HTR-8/SVneo (cell line): ENCODE data around the gene GALNTL6.
A peak's percentile ranks its signal among the peaks of the same experiment; 100 is the strongest.

Source experiments
- DNase-seq: peaks from one replicate; pipeline ENCODE4 v3.0.0; 2011; ENCODE audit warnings: low spot score, mixed read lengths; ENCODE audit not compliant: insufficient read length
- FAIRE-seq: peaks from 2 replicates; lab custom pipeline; 2011; peaks lifted over from hg19 to GRCh38; lab: Jason Lieb, UNC

GALNTL6 gene

GRCh38 chr4:171875291-171875690 lies 62.1 kb downstream of the GALNTL6 start:
- no peak for DNase-seq
- no peak for FAIRE-seq

- DNase-seq, result no peak
- FAIRE-seq, result no peak
Observed at GRCh38 chr4:171876636-171877035, 63.4 kb downstream of the GALNTL6 start.

GRCh38 chr4:171880136-171880535 lies 66.9 kb downstream of the GALNTL6 start:
- DNase-seq, result peak; percentile 59
- FAIRE-seq, result peak; percentile 86

- no peak for FAIRE-seq
- DNase-seq, result no peak
Observed at GRCh38 chr4:171889681-171890080, 76.5 kb downstream of the GALNTL6 start.

GRCh38 chr4:171891038-171891437 lies 77.8 kb downstream of the GALNTL6 start:
- FAIRE-seq, result no peak
- no peak for DNase-seq

GRCh38 chr4:171896426-171896825 lies 83.2 kb downstream of the GALNTL6 start:
- DNase-seq (no peak), FAIRE-seq (no peak)

- FAIRE-seq (no peak), DNase-seq (no peak)
Observed at GRCh38 chr4:171919314-171919713, 106.1 kb downstream of the GALNTL6 start.

- FAIRE-seq (no peak), DNase-seq (no peak)
Observed at GRCh38 chr4:171920901-171921300, 107.7 kb downstream of the GALNTL6 start.

GRCh38 chr4:171924746-171925376 lies 111.7 kb downstream of the GALNTL6 start:
- DNase-seq (no peak), FAIRE-seq (no peak)

- DNase-seq (no peak), FAIRE-seq (no peak)
Observed at GRCh38 chr4:171928336-171928735, 115.1 kb downstream of the GALNTL6 start.

GRCh38 chr4:171929477-171929876 lies 116.3 kb downstream of the GALNTL6 start:
- FAIRE-seq (no peak), DNase-seq (no peak)

- no peak for FAIRE-seq
- no peak for DNase-seq
Observed at GRCh38 chr4:171929907-171930306, 116.7 kb downstream of the GALNTL6 start.

GRCh38 chr4:171932238-171932637 lies 119.0 kb downstream of the GALNTL6 start:
- FAIRE-seq (no peak), DNase-seq (no peak)

GRCh38 chr4:171940656-171941055 lies 127.5 kb downstream of the GALNTL6 start:
- no peak for DNase-seq
- no peak for FAIRE-seq

- FAIRE-seq (no peak), DNase-seq (no peak)
Observed at GRCh38 chr4:171947400-171947799, 134.2 kb downstream of the GALNTL6 start.

GRCh38 chr4:171948038-171948437 lies 134.8 kb downstream of the GALNTL6 start:
- DNase-seq (no peak), FAIRE-seq (no peak)

GRCh38 chr4:171954650-171955049 lies 141.4 kb downstream of the GALNTL6 start:
- no peak for FAIRE-seq

GRCh38 chr4:171956678-171957077 lies 143.5 kb downstream of the GALNTL6 start:
- DNase-seq (no peak), FAIRE-seq (no peak)

More at GRCh38 chr4:171954650-171955049, 141.4 kb downstream of the GALNTL6 start:
- DNase-seq, result no peak

- FAIRE-seq (no peak), DNase-seq (no peak)
Observed at GRCh38 chr4:171962110-171962509, 148.9 kb downstream of the GALNTL6 start.

GRCh38 chr4:171966356-171966755 lies 153.2 kb downstream of the GALNTL6 start:
- DNase-seq, result no peak
- no peak for FAIRE-seq

GRCh38 chr4:171978216-171978615 lies 165.0 kb downstream of the GALNTL6 start:
- DNase-seq, result no peak
- no peak for FAIRE-seq

GRCh38 chr4:171979461-171979860 lies 166.3 kb downstream of the GALNTL6 start:
- DNase-seq (no peak), FAIRE-seq (no peak)
